ENCODE measurements around the gene PPP1R3G. TPM values are rescaled to one million over a fixed set of nuclear protein-coding genes. Genes with fewer than 3 reads are reported as not detected.

Gene PPP1R3G
- total and polyA plus RNA-seq, 2 donors (not counting 1 experiment from before 2014, with no cell fraction given), result 0.72 to 3.3 TPM

DNA sequence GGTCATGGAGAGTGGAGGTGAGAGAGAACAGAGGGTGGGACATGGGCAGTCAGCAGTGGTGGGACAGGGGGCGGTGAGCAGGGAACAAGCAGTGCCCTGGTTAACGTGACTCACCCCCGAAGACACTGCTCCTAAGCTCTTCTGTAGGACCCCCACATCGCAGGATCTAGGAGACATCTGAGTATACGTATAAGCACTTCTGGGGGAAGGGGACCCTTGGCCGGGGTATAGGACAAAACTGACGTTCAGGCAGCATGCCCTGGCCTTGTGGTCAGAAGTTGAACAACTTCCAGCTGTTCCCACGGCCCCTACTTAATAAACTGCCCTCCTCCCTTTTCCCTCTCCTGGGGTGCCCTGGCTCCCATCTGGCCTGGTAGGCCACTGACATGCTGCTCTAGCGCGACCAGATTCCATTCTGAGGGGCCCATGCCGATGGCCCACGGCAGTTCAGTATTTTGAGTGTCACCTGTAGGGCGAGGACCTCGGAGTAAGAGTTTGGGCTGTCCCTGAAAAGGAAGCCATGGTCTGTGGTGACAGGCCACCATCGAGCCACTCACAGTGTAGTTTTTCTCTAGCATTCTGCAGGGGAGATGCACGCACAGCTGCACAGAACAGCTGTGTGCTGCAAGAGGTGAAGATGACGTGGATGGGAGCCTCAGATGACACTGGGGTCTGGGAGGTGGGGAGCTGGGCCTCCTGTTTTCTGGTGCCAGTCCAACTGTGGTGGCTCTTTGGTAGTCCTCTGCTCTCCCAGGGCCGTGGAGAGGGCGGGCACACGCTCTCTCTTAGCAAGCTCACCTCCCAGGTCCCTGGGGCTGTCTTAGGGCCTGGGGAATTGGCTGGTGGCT lies 38.4 kb downstream of the PPP1R3G start:
- H3K4me1 ChIP-seq (ENCODE audit: control insufficient read depth, extremely low read depth, insufficient read depth, low read length), result peaks cover 6% of the 10 kb centered on the region
- H2AFZ ChIP-seq (ENCODE audit: low read length), result no peak overlapping the region
- DNase-seq (ENCODE audit: low read depth in 2 of 2), result peak in 1 of 2 donors; percentile 23
- H3K79me2 ChIP-seq (ENCODE audit: control insufficient read depth, insufficient read depth, low read length), result no peaks in the 10 kb centered on the region
- TF ChIP-seq, protein P1, sequence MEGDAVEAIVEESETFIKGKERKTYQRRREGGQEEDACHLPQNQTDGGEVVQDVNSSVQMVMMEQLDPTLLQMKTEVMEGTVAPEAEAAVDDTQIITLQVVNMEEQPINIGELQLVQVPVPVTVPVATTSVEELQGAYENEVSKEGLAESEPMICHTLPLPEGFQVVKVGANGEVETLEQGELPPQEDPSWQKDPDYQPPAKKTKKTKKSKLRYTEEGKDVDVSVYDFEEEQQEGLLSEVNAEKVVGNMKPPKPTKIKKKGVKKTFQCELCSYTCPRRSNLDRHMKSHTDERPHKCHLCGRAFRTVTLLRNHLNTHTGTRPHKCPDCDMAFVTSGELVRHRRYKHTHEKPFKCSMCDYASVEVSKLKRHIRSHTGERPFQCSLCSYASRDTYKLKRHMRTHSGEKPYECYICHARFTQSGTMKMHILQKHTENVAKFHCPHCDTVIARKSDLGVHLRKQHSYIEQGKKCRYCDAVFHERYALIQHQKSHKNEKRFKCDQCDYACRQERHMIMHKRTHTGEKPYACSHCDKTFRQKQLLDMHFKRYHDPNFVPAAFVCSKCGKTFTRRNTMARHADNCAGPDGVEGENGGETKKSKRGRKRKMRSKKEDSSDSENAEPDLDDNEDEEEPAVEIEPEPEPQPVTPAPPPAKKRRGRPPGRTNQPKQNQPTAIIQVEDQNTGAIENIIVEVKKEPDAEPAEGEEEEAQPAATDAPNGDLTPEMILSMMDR (conservative IDR thresholded peaks at IDR 0.05 in 1 of 2, IDR thresholded peaks at IDR 0.05 in 1 of 2; ENCODE audit: low read depth in 1 of 2, low read length in 2 of 2), result no peak
- no peak for TF ChIP-seq EZH2 (IDR thresholded peaks at IDR 0.05; ENCODE audit: low read length, missing control alignments)
- H4K20me1 ChIP-seq (ENCODE audit: control insufficient read depth, extremely low read depth, insufficient read depth, low read length), result no peaks in the 10 kb centered on the region
- H3K27me3 ChIP-seq (ENCODE audit: control insufficient read depth, insufficient read depth, low read length), result no peaks in the 10 kb centered on the region
- no peaks in the 10 kb centered on the region for H3K36me3 ChIP-seq (ENCODE audit: control insufficient read depth, insufficient read depth, low read length)
- H3K27ac ChIP-seq (ENCODE audit: insufficient read depth, low read length), result no peak overlapping the region
- no peaks in the 10 kb centered on the region for H3K9me3 ChIP-seq (ENCODE audit: control insufficient read depth, insufficient read depth, low read depth, low read length)
- H3K4me2 ChIP-seq (ENCODE audit: extremely low read depth, insufficient read depth, low read length), result no peak overlapping the region
- no peak overlapping the region for H3K9ac ChIP-seq (ENCODE audit: insufficient read depth, low read length)
- H3K4me3 ChIP-seq (replicated peaks in 1 of 4; ENCODE audit: control extremely low read depth in 1 of 4, insufficient read depth in 1 of 4, low read depth in 3 of 4, low read length in 4 of 4), result no peak overlapping the region

DNA sequence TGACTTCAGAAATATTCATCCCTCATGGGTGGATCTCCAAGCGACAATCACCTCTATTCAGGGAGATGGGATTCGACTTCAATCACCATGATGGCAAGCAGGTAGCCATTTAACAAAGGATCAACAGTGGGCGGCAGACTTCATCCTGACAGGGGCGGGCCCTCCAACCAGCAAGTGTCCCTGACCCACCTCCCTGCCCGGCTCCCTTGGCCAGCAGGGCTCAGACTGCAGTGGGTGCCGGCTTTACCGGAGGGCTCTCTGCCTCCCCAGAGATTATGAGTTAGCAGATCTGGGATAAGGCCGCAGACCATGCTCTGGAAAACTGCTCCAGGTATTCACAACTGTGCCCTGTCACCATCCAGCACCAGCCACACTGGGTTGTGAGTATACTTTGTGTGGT lies 39.4 kb downstream of the PPP1R3G start:
- Histone ChIP-seq H3K79me2 (ENCODE audit: control insufficient read depth, insufficient read depth, low read length) (no peaks in the 10 kb centered on the region), H3K9me3 (ENCODE audit: control insufficient read depth, insufficient read depth, low read depth, low read length) (no peaks in the 10 kb centered on the region), H3K9ac (ENCODE audit: insufficient read depth, low read length) (no peak overlapping the region), H3K4me3 (replicated peaks in 1 of 4; ENCODE audit: control extremely low read depth in 1 of 4, insufficient read depth in 1 of 4, low read depth in 3 of 4, low read length in 4 of 4) (no peak overlapping the region), H4K20me1 (ENCODE audit: control insufficient read depth, extremely low read depth, insufficient read depth, low read length) (no peaks in the 10 kb centered on the region), H3K4me2 (ENCODE audit: extremely low read depth, insufficient read depth, low read length) (no peak overlapping the region), H2AFZ (ENCODE audit: low read length) (no peak overlapping the region), H3K36me3 (ENCODE audit: control insufficient read depth, insufficient read depth, low read length) (no peaks in the 10 kb centered on the region), H3K27me3 (ENCODE audit: control insufficient read depth, insufficient read depth, low read length) (no peaks in the 10 kb centered on the region), H3K4me1 (ENCODE audit: control insufficient read depth, extremely low read depth, insufficient read depth, low read length) (peaks cover 6% of the 10 kb centered on the region), H3K27ac (ENCODE audit: insufficient read depth, low read length) (no peak overlapping the region)
- no peak for DNase-seq (ENCODE audit: low read depth in 2 of 2)
- TF ChIP-seq, protein P1 (conservative IDR thresholded peaks at IDR 0.05 in 1 of 2, IDR thresholded peaks at IDR 0.05 in 1 of 2; ENCODE audit: low read depth in 1 of 2, low read length in 2 of 2), result no peak
- no peak for TF ChIP-seq EZH2 (IDR thresholded peaks at IDR 0.05; ENCODE audit: low read length, missing control alignments)

DNA sequence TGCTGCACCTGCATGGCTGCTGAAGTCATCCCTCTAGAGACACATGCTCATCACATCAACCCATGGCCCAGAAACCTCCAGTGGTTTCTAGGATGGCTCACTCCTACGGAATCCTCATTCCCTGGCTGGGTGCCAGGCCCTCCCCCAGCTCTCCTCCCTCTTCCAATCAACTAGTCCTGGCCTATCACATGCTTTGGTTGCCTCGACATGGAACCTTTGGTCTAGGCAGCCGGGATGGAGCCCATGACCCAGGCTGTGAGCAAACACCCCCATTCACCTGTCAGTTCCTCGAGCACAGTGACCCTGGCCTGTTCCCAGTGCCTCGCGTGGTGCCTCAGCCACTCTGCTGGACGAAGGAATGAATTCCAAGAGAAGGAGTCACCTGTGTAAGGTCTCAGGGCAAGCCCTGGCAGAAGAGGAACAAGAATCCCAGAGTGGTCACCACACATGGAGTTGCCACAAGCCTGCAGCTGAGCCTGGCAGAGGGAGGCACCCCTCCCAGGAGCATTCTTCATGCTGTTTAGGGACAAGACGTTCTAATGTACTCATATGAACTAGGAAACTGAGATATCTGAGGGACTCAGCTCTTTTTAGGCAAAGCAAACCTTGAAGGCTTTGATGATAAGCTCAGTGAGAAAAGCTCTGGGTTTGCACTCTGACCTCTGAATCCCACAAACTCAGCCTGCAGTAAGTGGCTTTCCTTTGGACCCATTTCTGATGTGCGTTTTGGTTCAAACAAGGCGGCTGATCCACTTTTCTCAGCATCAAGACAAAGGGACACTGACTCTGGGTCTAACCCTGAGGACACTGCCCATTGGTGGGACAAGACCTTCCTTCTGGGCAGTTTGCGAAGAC lies 40.2 kb downstream of the PPP1R3G start:
- no peaks in the 10 kb centered on the region for H4K20me1 ChIP-seq (ENCODE audit: control insufficient read depth, extremely low read depth, insufficient read depth, low read length)
- H3K27me3 ChIP-seq (ENCODE audit: control insufficient read depth, insufficient read depth, low read length), result no peaks in the 10 kb centered on the region
- peaks cover 6% of the 10 kb centered on the region for H3K4me1 ChIP-seq (ENCODE audit: control insufficient read depth, extremely low read depth, insufficient read depth, low read length)
- H3K4me2 ChIP-seq (ENCODE audit: extremely low read depth, insufficient read depth, low read length), result no peak overlapping the region
- no peak overlapping the region for H3K9ac ChIP-seq (ENCODE audit: insufficient read depth, low read length)
- no peaks in the 10 kb centered on the region for H3K79me2 ChIP-seq (ENCODE audit: control insufficient read depth, insufficient read depth, low read length)
- H3K27ac ChIP-seq (ENCODE audit: insufficient read depth, low read length), result no peak overlapping the region
- peak; percentile 68 to 75 for DNase-seq (ENCODE audit: low read depth in 2 of 2)
- H2AFZ ChIP-seq (ENCODE audit: low read length), result no peak overlapping the region
- H3K36me3 ChIP-seq (ENCODE audit: control insufficient read depth, insufficient read depth, low read length), result no peaks in the 10 kb centered on the region
- H3K4me3 ChIP-seq (replicated peaks in 1 of 4; ENCODE audit: control extremely low read depth in 1 of 4, insufficient read depth in 1 of 4, low read depth in 3 of 4, low read length in 4 of 4), result no peak overlapping the region
- TF ChIP-seq, protein P1 (conservative IDR thresholded peaks at IDR 0.05 in 1 of 2, IDR thresholded peaks at IDR 0.05 in 1 of 2; ENCODE audit: low read depth in 1 of 2, low read length in 2 of 2), result no peak
- no peak for TF ChIP-seq EZH2 (IDR thresholded peaks at IDR 0.05; ENCODE audit: low read length, missing control alignments)
- no peaks in the 10 kb centered on the region for H3K9me3 ChIP-seq (ENCODE audit: control insufficient read depth, insufficient read depth, low read depth, low read length)

Data from fibroblast of lung (primary cell).